ENCODE results near the gene TMEM109.
"Not testable (repeated sequence)": the region's sequence is repeated elsewhere in the genome, so short reads cannot be mapped to it uniquely, and the experiment has no call there.

TMEM109 gene

GRCh38 chr11:60878245-60879101, 35.5 kb upstream of the TMEM109 start:
- DNase-seq, result no peak

- no peak for DNase-seq
These were observed 34.9 kb upstream of the TMEM109 start for GRCh38 chr11:60879104-60879503.

GRCh38 chr11:60879971-60880588, 33.9 kb upstream of the TMEM109 start:
- DNase-seq, result no peak

GRCh38 chr11:60880643-60881282, 33.2 kb upstream of the TMEM109 start:
- DNase-seq, result no peak

- peak; percentile 29 for DNase-seq
These were observed 26.4 kb upstream of the TMEM109 start for GRCh38 chr11:60887556-60887955.

- no peak for DNase-seq
These were observed 24.1 kb upstream of the TMEM109 start for GRCh38 chr11:60889869-60890311.

GRCh38 chr11:60890696-60891095, 23.3 kb upstream of the TMEM109 start:
- DNase-seq, result no peak

GRCh38 chr11:60891103-60891741, 22.7 kb upstream of the TMEM109 start:
- DNase-seq, result no peak

- DNase-seq, result no peak
These were observed 18.3 kb upstream of the TMEM109 start for GRCh38 chr11:60895687-60896086.

GRCh38 chr11:60897496-60897895, 16.5 kb upstream of the TMEM109 start:
- DNase-seq, result no peak

- DNase-seq, result peak; percentile 35
These were observed 14.7 kb upstream of the TMEM109 start for GRCh38 chr11:60899046-60899936.

- DNase-seq, result no peak
These were observed 14.0 kb upstream of the TMEM109 start for GRCh38 chr11:60899977-60900376.

GRCh38 chr11:60900673-60901404, 13.1 kb upstream of the TMEM109 start:
- no peak for DNase-seq

GRCh38 chr11:60902625-60903024, 11.3 kb upstream of the TMEM109 start:
- no peak for DNase-seq

GRCh38 chr11:60905047-60905446, 8.9 kb upstream of the TMEM109 start:
- no peak for DNase-seq

GRCh38 chr11:60905551-60906113, 8.3 kb upstream of the TMEM109 start:
- DNase-seq, result no peak

GRCh38 chr11:60906132-60906972, 7.6 kb upstream of the TMEM109 start, which contains the start of gene PRPF19:
Gene PRPF19, minus strand, starts transcription at chr11:60906585. Its CDS starts 203 bp downstream, at chr11:60906382.
- peak; percentile 97 for DNase-seq

- no peak for DNase-seq
These were observed 5.2 kb upstream of the TMEM109 start for GRCh38 chr11:60908803-60909202.

GRCh38 chr11:60909680-60910280, 4.2 kb upstream of the TMEM109 start:
- DNase-seq, result not testable (repeated sequence)

GRCh38 chr11:60910281-60910687, 3.7 kb upstream of the TMEM109 start:
- DNase-seq, result peak; percentile 67
